GM12864 (cell line): ENCODE data around the gene CA5A.

Experiments
- DNase-seq: peaks from one replicate; pipeline ENCODE4 v3.0.0-alpha.2; 2011; ENCODE audit warnings: low read depth
- H3K4me3 ChIP-seq: 2 replicates; pipeline ENCODE4 v1.5.1; 2011; ENCODE audit warnings: mild to moderate bottlenecking, low read depth, low read length, control low read depth
- TF ChIP-seq, protein P1 (sequence below): IDR thresholded peaks from 2 replicates; pipeline ENCODE4 v1.5.1; 2011; ENCODE audit warnings: low read depth, mild to moderate bottlenecking, moderate library complexity, low read length, control low read depth, inconsistent platforms; ENCODE audit errors: missing control alignments

The CA5A gene

DNA sequence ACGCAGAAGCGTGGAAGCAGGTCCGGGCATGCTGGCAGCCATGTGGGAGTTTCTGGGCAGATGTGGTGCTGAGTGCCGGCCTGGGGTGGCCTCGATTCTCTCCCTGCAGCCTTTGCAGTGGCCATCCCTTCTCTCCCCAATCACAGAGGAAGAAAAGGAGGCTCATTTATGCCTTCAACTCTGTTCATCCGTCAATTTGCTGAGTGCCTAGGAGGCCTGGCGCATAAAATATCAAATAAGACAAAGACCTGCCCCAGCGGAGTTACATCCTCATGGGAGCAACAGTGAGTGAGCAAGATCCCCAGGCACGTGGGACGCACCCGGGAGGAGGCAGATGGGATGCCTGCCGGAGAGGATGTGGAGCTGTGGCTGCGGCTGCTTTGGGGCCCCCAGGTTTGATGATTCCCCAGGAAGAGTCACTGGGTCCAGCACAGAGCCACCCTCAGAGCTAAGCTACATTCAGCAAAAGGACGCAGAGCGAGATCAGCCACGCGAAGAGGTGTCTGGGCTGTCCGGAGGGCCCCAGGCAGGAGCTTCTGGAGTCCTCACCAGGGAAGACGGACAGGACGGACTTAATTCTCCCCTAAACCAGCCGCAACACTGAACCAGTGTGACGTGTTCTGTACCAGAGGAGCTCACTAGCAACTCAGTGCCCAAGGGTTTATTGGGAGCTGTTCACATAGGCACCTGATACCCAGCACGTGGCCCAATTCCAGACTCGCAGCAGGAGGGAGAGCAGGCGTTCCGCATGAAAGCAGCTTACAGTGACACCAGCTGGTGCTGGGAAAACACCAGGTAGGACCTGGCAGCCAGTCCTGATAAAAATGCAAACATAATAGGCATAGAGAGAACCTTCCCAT lies 11.3 kb downstream of the CA5A start:
- TF ChIP-seq, protein P1, sequence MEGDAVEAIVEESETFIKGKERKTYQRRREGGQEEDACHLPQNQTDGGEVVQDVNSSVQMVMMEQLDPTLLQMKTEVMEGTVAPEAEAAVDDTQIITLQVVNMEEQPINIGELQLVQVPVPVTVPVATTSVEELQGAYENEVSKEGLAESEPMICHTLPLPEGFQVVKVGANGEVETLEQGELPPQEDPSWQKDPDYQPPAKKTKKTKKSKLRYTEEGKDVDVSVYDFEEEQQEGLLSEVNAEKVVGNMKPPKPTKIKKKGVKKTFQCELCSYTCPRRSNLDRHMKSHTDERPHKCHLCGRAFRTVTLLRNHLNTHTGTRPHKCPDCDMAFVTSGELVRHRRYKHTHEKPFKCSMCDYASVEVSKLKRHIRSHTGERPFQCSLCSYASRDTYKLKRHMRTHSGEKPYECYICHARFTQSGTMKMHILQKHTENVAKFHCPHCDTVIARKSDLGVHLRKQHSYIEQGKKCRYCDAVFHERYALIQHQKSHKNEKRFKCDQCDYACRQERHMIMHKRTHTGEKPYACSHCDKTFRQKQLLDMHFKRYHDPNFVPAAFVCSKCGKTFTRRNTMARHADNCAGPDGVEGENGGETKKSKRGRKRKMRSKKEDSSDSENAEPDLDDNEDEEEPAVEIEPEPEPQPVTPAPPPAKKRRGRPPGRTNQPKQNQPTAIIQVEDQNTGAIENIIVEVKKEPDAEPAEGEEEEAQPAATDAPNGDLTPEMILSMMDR, result no peak
- no peak overlapping the region for H3K4me3 ChIP-seq
- DNase-seq, result no peak

DNA sequence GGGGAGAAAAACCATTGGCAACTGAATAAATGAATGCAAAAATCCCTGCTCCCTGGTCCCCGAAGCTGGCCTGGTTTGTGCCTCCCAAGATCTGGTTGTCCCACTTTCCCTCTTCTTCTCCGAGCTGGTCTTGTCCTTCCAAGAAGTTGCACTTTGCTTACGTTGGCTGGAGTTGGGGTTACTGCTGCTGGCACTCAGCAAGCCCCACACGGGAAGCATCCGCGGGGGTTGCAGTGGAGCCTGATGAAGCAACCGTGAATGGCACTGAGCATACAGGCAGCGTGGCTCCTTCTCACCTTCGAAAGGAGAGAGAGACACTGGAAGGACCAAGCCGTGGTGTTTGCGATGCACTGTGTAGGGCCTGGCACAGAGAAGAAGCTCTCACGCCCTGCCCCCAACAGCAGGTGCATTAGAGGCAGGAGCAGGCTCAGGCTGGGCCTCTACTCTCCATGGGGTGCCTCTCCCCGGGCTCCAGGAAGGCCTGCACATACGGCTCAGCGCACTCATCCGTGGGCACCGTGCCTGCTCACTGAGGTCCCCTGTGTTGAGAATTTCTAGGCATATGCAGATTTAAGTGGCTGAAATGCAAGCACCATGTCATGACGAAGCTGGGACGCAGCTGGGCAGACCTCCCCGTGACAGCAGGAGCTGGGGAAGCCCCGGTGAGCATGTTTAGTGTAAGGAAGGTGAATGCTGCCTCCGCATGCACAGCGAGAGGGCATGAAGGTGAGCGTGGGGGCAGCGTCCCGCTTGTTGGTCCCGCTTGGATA lies 12.1 kb downstream of the CA5A start:
- no peak for DNase-seq
- no peak overlapping the region for H3K4me3 ChIP-seq
- TF ChIP-seq, protein P1, result no peak

DNA sequence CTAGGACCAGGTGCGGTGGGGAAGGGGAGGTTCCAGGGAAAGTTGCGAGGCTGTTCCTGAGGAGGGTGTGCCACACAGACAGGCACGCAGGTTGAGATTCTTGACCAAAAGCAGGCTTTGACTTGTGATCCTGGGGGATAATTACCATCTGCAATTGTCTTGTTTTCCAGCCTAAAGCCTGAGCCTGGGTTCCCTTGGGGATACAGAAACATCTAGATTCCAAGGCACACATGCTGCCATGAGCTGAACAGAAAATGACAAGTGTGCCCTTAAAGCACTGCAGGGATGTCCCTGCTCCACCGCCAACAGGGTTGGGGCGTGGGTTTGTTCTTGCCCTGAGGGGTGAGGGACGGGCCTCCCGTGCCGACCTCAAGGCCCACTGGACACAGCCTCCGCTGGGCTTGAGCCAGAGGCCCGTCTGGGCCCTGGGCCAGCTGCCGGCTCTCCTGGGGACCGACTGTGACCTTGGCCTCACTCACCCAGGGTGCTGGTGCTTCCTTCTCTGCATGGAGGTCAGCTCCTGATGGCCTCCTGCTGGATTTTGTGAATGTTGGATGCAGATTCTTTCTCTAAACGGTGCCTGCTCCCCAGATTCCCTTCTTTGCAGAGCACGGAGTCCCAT lies 14.0 kb downstream of the CA5A start:
- H3K4me3 ChIP-seq, result no peak overlapping the region
- TF ChIP-seq, protein P1, result no peak
- no peak for DNase-seq

DNA sequence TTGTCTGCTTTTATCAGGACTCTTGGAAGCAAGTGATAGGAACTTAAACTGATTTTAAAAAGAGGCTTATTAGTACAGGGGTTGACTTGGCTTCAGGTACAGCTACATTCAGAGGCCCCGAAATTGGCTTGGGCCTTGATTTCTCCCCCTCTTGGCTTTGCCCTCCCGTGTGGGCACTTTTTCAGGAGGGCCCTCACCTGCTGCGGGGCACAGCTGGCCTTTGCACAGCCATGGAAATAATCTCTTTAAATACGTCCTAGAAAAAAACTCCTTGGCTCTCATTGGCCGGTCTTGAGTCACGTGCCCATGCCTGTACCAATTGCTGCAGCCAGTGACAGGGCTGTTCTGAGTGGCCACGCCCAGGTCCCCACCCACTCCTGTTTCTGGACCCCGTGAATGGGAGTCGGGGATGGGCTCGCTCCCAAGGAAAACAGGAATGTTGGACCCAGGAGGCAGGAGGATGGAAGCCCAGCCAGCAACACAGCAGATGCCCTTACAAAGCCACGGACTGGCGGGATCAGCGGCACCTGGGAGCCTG lies 15.0 kb downstream of the CA5A start:
- DNase-seq, result no peak
- TF ChIP-seq, protein P1, result no peak

DNA sequence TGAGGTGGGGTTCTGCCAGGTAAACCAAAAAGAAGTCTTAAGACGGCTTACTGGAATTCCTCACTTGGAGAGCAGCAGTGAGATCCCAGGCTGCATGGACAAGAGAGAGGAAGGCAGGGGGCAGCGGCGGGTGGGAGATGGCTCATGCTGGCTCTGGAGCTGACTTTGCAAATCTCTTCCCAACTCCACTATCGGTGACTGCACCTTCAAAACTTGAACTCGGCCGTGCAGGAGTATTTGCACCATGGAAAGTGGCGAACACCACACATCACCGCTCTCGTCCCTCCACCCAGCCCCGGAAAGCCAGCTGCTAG lies 16.7 kb downstream of the CA5A start:
- no peak for DNase-seq
- H3K4me3 ChIP-seq, result no peak overlapping the region
- TF ChIP-seq, protein P1, result no peak

More for the DNA sequence above, 15.0 kb downstream of the CA5A start:
- no peak overlapping the region for H3K4me3 ChIP-seq

DNA sequence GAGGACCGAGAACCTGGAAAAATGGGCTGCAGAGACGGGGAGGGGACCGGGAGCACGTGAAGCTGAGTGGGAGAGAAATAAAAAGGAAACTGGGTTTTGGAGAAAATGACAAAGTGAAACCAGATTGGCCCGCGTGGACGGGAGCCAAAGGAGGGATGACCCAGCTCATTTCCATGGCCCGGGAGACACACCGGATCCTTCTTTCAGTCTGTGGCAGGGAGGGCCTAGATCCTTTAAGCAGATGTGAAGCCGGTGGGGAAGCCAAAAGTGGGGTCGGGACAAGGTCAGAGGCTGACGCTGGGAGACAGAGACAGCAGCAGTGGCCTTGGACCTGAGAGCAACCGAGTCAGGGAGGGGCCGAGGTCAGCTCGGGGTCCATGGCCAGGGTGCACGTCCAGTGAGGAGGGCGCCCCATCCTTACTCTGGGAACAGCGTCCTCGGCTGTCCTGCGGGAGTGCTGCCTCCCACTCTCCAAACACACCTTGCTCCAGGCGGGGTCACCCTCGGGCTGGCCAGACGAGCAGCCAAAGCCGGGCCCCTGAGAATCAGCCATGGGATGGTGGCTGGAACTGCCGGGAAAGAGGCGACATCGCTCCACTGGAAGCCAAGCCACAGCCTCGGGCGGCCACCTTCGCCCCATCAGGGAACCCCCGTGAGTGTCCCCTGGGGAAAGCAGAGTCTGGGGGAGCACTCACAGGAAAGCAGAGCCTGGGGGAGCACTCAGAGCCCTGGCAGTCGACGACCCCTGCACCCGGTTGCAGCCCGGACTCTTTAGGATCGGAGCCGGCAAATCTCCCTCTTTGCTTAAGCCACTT lies 17.3 kb downstream of the CA5A start:
- TF ChIP-seq, protein P1, result no peak
- H3K4me3 ChIP-seq, result no peak overlapping the region
- DNase-seq, result no peak
